Smooth muscle cell (in vitro differentiated cells): Measurements from ENCODE around the gene NCKIPSD. TPM values are rescaled to one million over a fixed set of nuclear protein-coding genes. Genes with fewer than 3 reads are reported as not detected.

Experiments
- DNase-seq: peaks from one replicate; lab custom pipeline; 2025; ENCODE audit not compliant: unreplicated experiment; lab: John Stamatoyannopoulos, UW
- H2AFZ ChIP-seq: fragments of 200-600 bp; sonication (generic); 2 replicates; pipeline ENCODE4 v1.6.0; 2016; ENCODE audit warnings: antibody characterized with exemption, low read depth, mild to moderate bottlenecking
- H3F3A ChIP-seq: fragments of 200-600 bp; sonication (generic); 2 replicates; pipeline ENCODE4 v1.6.0; 2017; ENCODE audit warnings: antibody characterized with exemption, low read depth
- H3K27ac ChIP-seq: fragments of 200-600 bp; sonication (generic); 2 replicates; pipeline ENCODE4 v1.5.1; 2016; ENCODE audit warnings: low read depth, mild to moderate bottlenecking
- H3K27me3 ChIP-seq: fragments of 200-600 bp; sonication (generic); 2 replicates; pipeline ENCODE4 v1.6.1; 2016; ENCODE audit warnings: low read depth, mild to moderate bottlenecking
- H3K36me3 ChIP-seq: fragments of 200-600 bp; sonication (generic); 2 replicates; pipeline ENCODE4 v1.5.1; 2016; ENCODE audit warnings: low read depth
- H3K4me1 ChIP-seq: fragments of 200-600 bp; sonication (generic); 2 replicates; pipeline ENCODE4 v1.5.1; 2016; ENCODE audit warnings: low read depth
- H3K4me2 ChIP-seq: fragments of 200-600 bp; sonication (generic); 2 replicates; pipeline ENCODE4 v1.6.0; 2016; ENCODE audit warnings: mild to moderate bottlenecking
- H3K4me3 ChIP-seq: fragments of 200-600 bp; sonication (generic); 2 replicates; pipeline ENCODE4 v1.5.1; 2016; ENCODE audit warnings: mild to moderate bottlenecking
- H3K79me2 ChIP-seq: fragments of 200-600 bp; sonication (generic); 2 replicates; pipeline ENCODE4 v1.6.0; 2016; ENCODE audit warnings: low read depth, mild to moderate bottlenecking
- H3K9ac ChIP-seq: fragments of 200-600 bp; sonication (generic); 2 replicates; pipeline ENCODE4 v1.6.0; 2016; ENCODE audit warnings: low read depth
- H3K9me3 ChIP-seq: fragments of 200-600 bp; sonication (generic); replicated peaks from 2 replicates; pipeline ENCODE4 v1.5.1; 2016; ENCODE audit warnings: low read depth
- H4K20me1 ChIP-seq: fragments of 200-600 bp; sonication (generic); 2 replicates; pipeline ENCODE4 v1.6.0; 2016; ENCODE audit warnings: low read depth
- CTCF ChIP-seq: fragments of 200-600 bp; sonication (generic); IDR thresholded peaks from 2 replicates; pipeline ENCODE4 v1.5.1; 2017; ENCODE audit warnings: borderline replicate concordance, mild to moderate bottlenecking, antibody characterized with exemption; ENCODE audit not compliant: insufficient read depth, poor library complexity, severe bottlenecking
- WGBS: methylation state at CpG from one replicate; pipeline ENCODE4 v1.1.7; 2016; ENCODE audit warnings: low lambda C conversion rate; 5-methylcytosine and 5-hydroxymethylcytosine counted together
- polyA plus RNA-seq: library from polyadenylated mRNA; unstranded; fragments of >200 nt; fragmentation: Nextera tagmentation; extraction: Ambion mirVana; gene quantifications from 2 replicates; pipeline ENCODE4 v1.2.1, GENCODE V29; 2016
- total RNA-seq: library from RNA; depleted of rRNA; stranded (reverse); fragments of >200 nt; gene quantifications from 2 replicates; pipeline ENCODE4 v1.2.3, GENCODE V29; 2014

Gene NCKIPSD
- total and polyA plus RNA-seq, 2 experiments from 2014 or later = 13.8 to 21.6 TPM

GRCh38 chr3:48630407-48630806 lies 55.3 kb downstream of the NCKIPSD start:
- no peaks in the 10 kb centered on the region for H3K4me1 ChIP-seq
- no peak overlapping the region for H3K4me2 ChIP-seq
- no peak overlapping the region for H3K27ac ChIP-seq
- 94% methylated on average over 8 of the region's 8 CpGs for WGBS
- no peak overlapping the region for H3K4me3 ChIP-seq
- TF ChIP-seq CTCF = no peak
- no peaks in the 10 kb centered on the region for H3F3A ChIP-seq
- H2AFZ ChIP-seq = no peak overlapping the region
- peaks cover 24% of the 10 kb centered on the region for H4K20me1 ChIP-seq
- no peaks in the 10 kb centered on the region for H3K27me3 ChIP-seq
- H3K79me2 ChIP-seq = peaks cover 6% of the 10 kb centered on the region
- no peaks in the 10 kb centered on the region for H3K36me3 ChIP-seq
- no peak overlapping the region for H3K9ac ChIP-seq
- H3K9me3 ChIP-seq = no peaks in the 10 kb centered on the region
- no peak for DNase-seq

- Histone ChIP-seq H3K27me3 (no peaks in the 10 kb centered on the region), H3F3A (no peaks in the 10 kb centered on the region), H2AFZ (no peak overlapping the region), H3K36me3 (no peaks in the 10 kb centered on the region), H4K20me1 (peaks cover 24% of the 10 kb centered on the region), H3K27ac (no peak overlapping the region), H3K4me3 (no peak overlapping the region), H3K4me2 (no peak overlapping the region), H3K9ac (no peak overlapping the region), H3K79me2 (peaks cover 6% of the 10 kb centered on the region), H3K9me3 (no peaks in the 10 kb centered on the region), H3K4me1 (no peaks in the 10 kb centered on the region)
- WGBS = 92% methylated on average over 10 of the region's 12 CpGs
- no peak for DNase-seq
- no peak for TF ChIP-seq CTCF
Observed at GRCh38 chr3:48629894-48630293, 55.8 kb downstream of the NCKIPSD start.

- no peak overlapping the region for H3K27ac ChIP-seq
- no peak overlapping the region for H3K9ac ChIP-seq
- DNase-seq = no peak
- 97% methylated on average over 12 of the region's 13 CpGs for WGBS
- no peak overlapping the region for H3K4me2 ChIP-seq
- no peaks in the 10 kb centered on the region for H3K27me3 ChIP-seq
- no peaks in the 10 kb centered on the region for H3F3A ChIP-seq
- H3K4me1 ChIP-seq = no peaks in the 10 kb centered on the region
- H4K20me1 ChIP-seq = peaks cover 13% of the 10 kb centered on the region
- no peaks in the 10 kb centered on the region for H3K36me3 ChIP-seq
- TF ChIP-seq CTCF = no peak
- no peaks in the 10 kb centered on the region for H3K79me2 ChIP-seq
- H2AFZ ChIP-seq = no peak overlapping the region
- H3K9me3 ChIP-seq = no peaks in the 10 kb centered on the region
- H3K4me3 ChIP-seq = no peak overlapping the region
Observed at GRCh38 chr3:48628277-48629017, 57.3 kb downstream of the NCKIPSD start.

GRCh38 chr3:48625600-48625999 lies 60.1 kb downstream of the NCKIPSD start:
- Histone ChIP-seq H3K27me3 (no peaks in the 10 kb centered on the region), H3K79me2 (no peaks in the 10 kb centered on the region), H3F3A (no peaks in the 10 kb centered on the region), H3K36me3 (no peaks in the 10 kb centered on the region), H3K9me3 (no peaks in the 10 kb centered on the region), H2AFZ (no peak overlapping the region), H3K4me1 (no peaks in the 10 kb centered on the region), H3K27ac (no peak overlapping the region), H3K9ac (no peak overlapping the region), H4K20me1 (no peaks in the 10 kb centered on the region), H3K4me2 (no peak overlapping the region), H3K4me3 (no peak overlapping the region)
- WGBS = 99% methylated on average over 6 of the region's 6 CpGs
- DNase-seq = no peak
- no peak for TF ChIP-seq CTCF
